ENCODE results near the gene MCCC2.

GRCh38 chr5:71589903-71590302, 2.8 kb downstream of the MCCC2 start:
- TF ChIP-seq CTCF (IDR thresholded peaks at IDR 0.05) (no peak), POLR2A (IDR thresholded peaks at IDR 0.05) (no peak), POLR2AphosphoS5 (IDR thresholded peaks at IDR 0.05) (no peak)
